ENCODE data around the gene SERPINA10. TPM values are rescaled to one million over a fixed set of nuclear protein-coding genes. Genes with fewer than 3 reads are reported as not detected.
"Not testable (repeated sequence)": the region's sequence is repeated elsewhere in the genome, so short reads cannot be mapped to it uniquely, and the experiment has no call there.

The SERPINA10 gene
- total and polyA plus RNA-seq, 10 of the 15 experiments (the other 5 are each of a cell fraction or from before 2014, with no cell fraction given) = not detected

DNA sequence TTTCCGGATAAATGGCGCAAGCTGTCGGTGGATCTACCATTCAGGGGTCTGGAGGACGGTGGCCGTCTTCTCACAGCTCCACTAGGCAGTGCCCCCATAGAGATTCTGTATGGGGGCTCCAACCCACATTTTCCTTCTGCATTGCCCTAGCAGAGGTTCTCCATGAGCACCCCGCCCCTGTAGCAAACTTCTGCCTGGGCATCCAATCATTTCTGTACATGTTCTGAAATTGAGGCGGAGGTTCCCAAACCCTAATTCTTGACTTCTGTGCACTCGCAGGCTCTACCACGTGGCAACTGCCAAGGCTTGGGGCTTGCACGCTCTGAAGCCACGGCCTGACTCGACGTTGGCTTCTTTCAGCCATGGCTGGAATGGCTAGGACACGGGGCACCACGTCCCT is 5.1 kb upstream of the SERPINA10 start (continued):
- TF ChIP-seq JUND (IDR thresholded peaks at IDR 0.05; ENCODE audit: low read depth, low read length) (no peak), TCF12 (IDR thresholded peaks at IDR 0.05; ENCODE audit: low read depth, low read length) (no peak), ZNF384 (IDR thresholded peaks at IDR 0.05; ENCODE audit: borderline replicate concordance, low read depth, low read length) (no peak), TCF7 (IDR thresholded peaks at IDR 0.05; ENCODE audit: borderline replicate concordance) (no peak), SMAD1 (IDR thresholded peaks at IDR 0.05; ENCODE audit: low read depth, partially characterized antibody) (no peak), RFX5 (IDR thresholded peaks at IDR 0.05; ENCODE audit: low read depth, low read length) (no peak)
- TF ChIP-seq, protein P1, sequence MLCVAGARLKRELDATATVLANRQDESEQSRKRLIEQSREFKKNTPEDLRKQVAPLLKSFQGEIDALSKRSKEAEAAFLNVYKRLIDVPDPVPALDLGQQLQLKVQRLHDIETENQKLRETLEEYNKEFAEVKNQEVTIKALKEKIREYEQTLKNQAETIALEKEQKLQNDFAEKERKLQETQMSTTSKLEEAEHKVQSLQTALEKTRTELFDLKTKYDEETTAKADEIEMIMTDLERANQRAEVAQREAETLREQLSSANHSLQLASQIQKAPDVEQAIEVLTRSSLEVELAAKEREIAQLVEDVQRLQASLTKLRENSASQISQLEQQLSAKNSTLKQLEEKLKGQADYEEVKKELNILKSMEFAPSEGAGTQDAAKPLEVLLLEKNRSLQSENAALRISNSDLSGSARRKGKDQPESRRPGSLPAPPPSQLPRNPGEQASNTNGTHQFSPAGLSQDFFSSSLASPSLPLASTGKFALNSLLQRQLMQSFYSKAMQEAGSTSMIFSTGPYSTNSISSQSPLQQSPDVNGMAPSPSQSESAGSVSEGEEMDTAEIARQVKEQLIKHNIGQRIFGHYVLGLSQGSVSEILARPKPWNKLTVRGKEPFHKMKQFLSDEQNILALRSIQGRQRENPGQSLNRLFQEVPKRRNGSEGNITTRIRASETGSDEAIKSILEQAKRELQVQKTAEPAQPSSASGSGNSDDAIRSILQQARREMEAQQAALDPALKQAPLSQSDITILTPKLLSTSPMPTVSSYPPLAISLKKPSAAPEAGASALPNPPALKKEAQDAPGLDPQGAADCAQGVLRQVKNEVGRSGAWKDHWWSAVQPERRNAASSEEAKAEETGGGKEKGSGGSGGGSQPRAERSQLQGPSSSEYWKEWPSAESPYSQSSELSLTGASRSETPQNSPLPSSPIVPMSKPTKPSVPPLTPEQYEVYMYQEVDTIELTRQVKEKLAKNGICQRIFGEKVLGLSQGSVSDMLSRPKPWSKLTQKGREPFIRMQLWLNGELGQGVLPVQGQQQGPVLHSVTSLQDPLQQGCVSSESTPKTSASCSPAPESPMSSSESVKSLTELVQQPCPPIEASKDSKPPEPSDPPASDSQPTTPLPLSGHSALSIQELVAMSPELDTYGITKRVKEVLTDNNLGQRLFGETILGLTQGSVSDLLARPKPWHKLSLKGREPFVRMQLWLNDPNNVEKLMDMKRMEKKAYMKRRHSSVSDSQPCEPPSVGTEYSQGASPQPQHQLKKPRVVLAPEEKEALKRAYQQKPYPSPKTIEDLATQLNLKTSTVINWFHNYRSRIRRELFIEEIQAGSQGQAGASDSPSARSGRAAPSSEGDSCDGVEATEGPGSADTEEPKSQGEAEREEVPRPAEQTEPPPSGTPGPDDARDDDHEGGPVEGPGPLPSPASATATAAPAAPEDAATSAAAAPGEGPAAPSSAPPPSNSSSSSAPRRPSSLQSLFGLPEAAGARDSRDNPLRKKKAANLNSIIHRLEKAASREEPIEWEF (IDR thresholded peaks at IDR 0.05; ENCODE audit: insufficient replicate concordance, low read depth, low read length) = no peak
- TF ChIP-seq, protein P2, sequence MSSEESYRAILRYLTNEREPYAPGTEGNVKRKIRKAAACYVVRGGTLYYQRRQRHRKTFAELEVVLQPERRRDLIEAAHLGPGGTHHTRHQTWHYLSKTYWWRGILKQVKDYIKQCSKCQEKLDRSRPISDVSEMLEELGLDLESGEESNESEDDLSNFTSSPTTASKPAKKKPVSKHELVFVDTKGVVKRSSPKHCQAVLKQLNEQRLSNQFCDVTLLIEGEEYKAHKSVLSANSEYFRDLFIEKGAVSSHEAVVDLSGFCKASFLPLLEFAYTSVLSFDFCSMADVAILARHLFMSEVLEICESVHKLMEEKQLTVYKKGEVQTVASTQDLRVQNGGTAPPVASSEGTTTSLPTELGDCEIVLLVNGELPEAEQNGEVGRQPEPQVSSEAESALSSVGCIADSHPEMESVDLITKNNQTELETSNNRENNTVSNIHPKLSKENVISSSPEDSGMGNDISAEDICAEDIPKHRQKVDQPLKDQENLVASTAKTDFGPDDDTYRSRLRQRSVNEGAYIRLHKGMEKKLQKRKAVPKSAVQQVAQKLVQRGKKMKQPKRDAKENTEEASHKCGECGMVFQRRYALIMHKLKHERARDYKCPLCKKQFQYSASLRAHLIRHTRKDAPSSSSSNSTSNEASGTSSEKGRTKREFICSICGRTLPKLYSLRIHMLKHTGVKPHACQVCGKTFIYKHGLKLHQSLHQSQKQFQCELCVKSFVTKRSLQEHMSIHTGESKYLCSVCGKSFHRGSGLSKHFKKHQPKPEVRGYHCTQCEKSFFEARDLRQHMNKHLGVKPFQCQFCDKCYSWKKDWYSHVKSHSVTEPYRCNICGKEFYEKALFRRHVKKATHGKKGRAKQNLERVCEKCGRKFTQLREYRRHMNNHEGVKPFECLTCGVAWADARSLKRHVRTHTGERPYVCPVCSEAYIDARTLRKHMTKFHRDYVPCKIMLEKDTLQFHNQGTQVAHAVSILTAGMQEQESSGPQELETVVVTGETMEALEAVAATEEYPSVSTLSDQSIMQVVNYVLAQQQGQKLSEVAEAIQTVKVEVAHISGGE (CRISPR knock-in tag; IDR thresholded peaks at IDR 0.05) = no peak

DNA sequence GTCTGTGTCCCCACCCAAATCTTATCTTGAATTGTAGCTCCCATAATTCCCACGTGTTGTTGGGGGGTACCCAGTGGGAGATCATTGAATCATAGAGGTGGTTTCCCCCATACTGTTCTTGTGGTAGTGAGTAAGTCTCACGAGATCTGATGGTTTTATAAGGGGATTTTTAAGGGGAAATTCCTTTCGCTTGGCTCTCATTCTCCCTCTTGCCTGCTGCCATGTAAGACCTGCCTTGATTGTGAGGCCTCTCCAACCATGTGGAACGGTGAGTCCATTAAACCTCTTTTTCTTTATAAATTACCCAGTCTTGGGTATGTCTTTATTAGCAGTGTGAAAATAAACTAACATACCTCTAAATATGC is 3.1 kb upstream of the SERPINA10 start:
- CTCF ChIA-PET; RAD21 ChIA-PET (ENCODE audit: unreplicated experiment); H3K27me3 ChIP-seq (replicated peaks in 1 of 2; ENCODE audit: control insufficient read depth in 2 of 2, insufficient read depth in 2 of 2, low read length in 1 of 2); H4K20me1 ChIP-seq (ENCODE audit: control insufficient read depth, insufficient read depth); SMC1A ChIA-PET (ENCODE audit: uncharacterized antibody, unreplicated experiment); H3K36me3 ChIP-seq (ENCODE audit: control insufficient read depth in 2 of 2, insufficient read depth in 2 of 2, low read length in 1 of 2); H3K79me2 ChIP-seq (ENCODE audit: control insufficient read depth, insufficient read depth, low read length); DNase-seq (ENCODE audit: low read depth, low spot score); H2AFZ ChIP-seq (ENCODE audit: control insufficient read depth, low read depth, low read length); H3K4me2 ChIP-seq (ENCODE audit: control insufficient read depth, insufficient read depth); BruUV-seq (replicated peaks); FAIRE-seq; intact Hi-C loops (cut with micrococcal nuclease; ENCODE audit: unreplicated experiment); H3K27ac ChIP-seq (ENCODE audit: control insufficient read depth, insufficient read depth); H3K9ac ChIP-seq (ENCODE audit: control insufficient read depth, insufficient read depth, low read length); H3K4me3 ChIP-seq; POLR2A ChIA-PET; H3K4me1 ChIP-seq (ENCODE audit: control insufficient read depth, insufficient read depth, low read length); in situ Hi-C loops (cut with MboI); ATAC-seq; H3K9me3 ChIP-seq (replicated peaks; ENCODE audit: control insufficient read depth, insufficient read depth, low read length): not testable (repeated sequence)
- WGBS (ENCODE audit: insufficient coverage, insufficient replicate concordance, low lambda C conversion rate, missing lambda C conversion rate) = 0% methylated on average over 4 of the region's 4 CpGs

Measured in GM12878 (cell line).